Panc1 (cell line): ENCODE data around the gene COL5A2.

Source experiments
- CTCF ChIP-seq: fragments of 450-650 bp; IDR thresholded peaks from 2 replicates; pipeline ENCODE4 v1.5.1; 2017; ENCODE audit warnings: mild to moderate bottlenecking
- POLR2AphosphoS5 ChIP-seq: IDR thresholded peaks from 2 replicates; pipeline ENCODE4 v1.6.1; 2012; ENCODE audit warnings: mild to moderate bottlenecking, low read depth, low read length, moderate library complexity
- REST ChIP-seq, 2 experiments: IDR thresholded peaks; 2 replicates each; pipeline ENCODE4 v1.6.1; 2011 to 2012; ENCODE audit warnings: low read depth in 2 of 2, control low read depth in 1 of 2, low read length in 1 of 2, mild to moderate bottlenecking in 1 of 2, moderate library complexity in 1 of 2; ENCODE audit not compliant: insufficient read depth in 1 of 2
- SIN3A ChIP-seq: IDR thresholded peaks from 2 replicates; pipeline ENCODE4 v1.6.1; 2012; ENCODE audit warnings: low read depth, mild to moderate bottlenecking, low read length, moderate library complexity, borderline replicate concordance; ENCODE audit not compliant: insufficient read depth
- TCF7L2 ChIP-seq: IDR thresholded peaks from 2 replicates; pipeline ENCODE4 v1.6.1; 2011; ENCODE audit warnings: mild to moderate bottlenecking, low read depth, low read length, inconsistent platforms

- TF ChIP-seq CTCF (no peak), SIN3A (no peak), POLR2AphosphoS5 (no peak), REST (IDR thresholded peaks at IDR 0.05; ENCODE audit: insufficient read depth in 1 of 2, low read depth in 2 of 2, low read length in 1 of 2) (no peak), TCF7L2 (no peak)
Measured at GRCh38 chr2:189076572-189076971, 103.0 kb downstream of the COL5A2 start.
